Skeletal muscle tissue (tissue), 4 donors: ENCODE measurements around the gene PITPNC1. TPM values are rescaled to one million over a fixed set of nuclear protein-coding genes. Genes with fewer than 3 reads are reported as not detected.
"Not testable (repeated sequence)": the region's sequence is repeated elsewhere in the genome, so short reads cannot be mapped to it uniquely, and the experiment has no call there.

Experiments
- H3K27ac ChIP-seq: one replicate; pipeline ENCODE4 v1.7.0; 2013; ENCODE audit warnings: mild to moderate bottlenecking, low read depth, low read length, inconsistent platforms
- H3K27me3 ChIP-seq, 3 donors: one replicate each; pipeline ENCODE4 v1.7.0; 2013; ENCODE audit warnings: low read length in 3 of 3; ENCODE audit not compliant: control insufficient read depth in 3 of 3, insufficient read depth in 3 of 3
- H3K36me3 ChIP-seq, 3 donors: one replicate each; pipeline ENCODE4 v1.7.0; 2013; ENCODE audit warnings: low read length in 3 of 3; ENCODE audit not compliant: control insufficient read depth in 3 of 3, insufficient read depth in 3 of 3
- H3K4me1 ChIP-seq, 3 donors: one replicate each; pipeline ENCODE4 v1.7.0; 2013; ENCODE audit warnings: low read length in 3 of 3, mild to moderate bottlenecking in 3 of 3; ENCODE audit not compliant: control insufficient read depth in 3 of 3, insufficient read depth in 3 of 3
- H3K4me3 ChIP-seq, 3 donors: one replicate each; pipeline ENCODE4 v1.7.0; 2013; ENCODE audit warnings: low read length in 3 of 3
- H3K9ac ChIP-seq, 3 donors: one replicate each; pipeline ENCODE4 v1.7.0; 2013; ENCODE audit warnings: low read length in 3 of 3, mild to moderate bottlenecking in 3 of 3, moderate library complexity in 2 of 3, low read depth in 1 of 3
- H3K9me3 ChIP-seq, 3 donors: one replicate each; pipeline ENCODE4 v1.7.0; 2013; ENCODE audit warnings: low read length in 3 of 3; ENCODE audit not compliant: control insufficient read depth in 3 of 3
- total RNA-seq: library from RNA; depleted of rRNA; stranded (reverse); fragments of >200 nt; gene quantifications from one replicate; pipeline ENCODE4 v1.2.3, GENCODE V29; 2014
- donor health status: Osteomylitis.

Gene PITPNC1
- total RNA-seq, 1 donor from 2014 or later, result 9.4 TPM

- Histone ChIP-seq H3K9me3 (no peaks in the 10 kb centered on the region), H3K36me3 (no peaks in the 10 kb centered on the region), H3K27ac (no peak overlapping the region), H3K27me3 (no peaks in the 10 kb centered on the region), H3K9ac (no peak overlapping the region), H3K4me1 (peaks cover 4 to 15% (median 9%) of the 10 kb centered on the region in 3 donors), H3K4me3 (no peak overlapping the region)
Measured at GRCh38 chr17:67392111-67392510, 15.0 kb downstream of the PITPNC1 start.

- peaks cover 4 to 13% (median 9%) of the 10 kb centered on the region in 3 donors for H3K4me1 ChIP-seq
- no peaks in the 10 kb centered on the region for H3K27me3 ChIP-seq
- H3K9ac ChIP-seq, result no peak overlapping the region
- H3K27ac ChIP-seq, result no peak overlapping the region
- H3K4me3 ChIP-seq, result no peak overlapping the region
- H3K36me3 ChIP-seq, result no peaks in the 10 kb centered on the region
- H3K9me3 ChIP-seq, result no peaks in the 10 kb centered on the region
Measured at GRCh38 chr17:67393809-67394397, 16.8 kb downstream of the PITPNC1 start.

GRCh38 chr17:67399676-67400075 lies 22.6 kb downstream of the PITPNC1 start:
- Histone ChIP-seq H3K9ac (no peak overlapping the region), H3K9me3 (no peaks in the 10 kb centered on the region), H3K4me3 (peak overlapping the region in 1 of 3 donors; percentile 47), H3K4me1 (peaks cover 6 to 11% (median 6%) of the 10 kb centered on the region in 3 donors), H3K27ac (peak overlapping the region; percentile 42), H3K36me3 (no peaks in the 10 kb centered on the region), H3K27me3 (no peaks in the 10 kb centered on the region)

- no peaks in the 10 kb centered on the region for H3K9me3 ChIP-seq
- peaks cover 6 to 11% (median 6%) of the 10 kb centered on the region in 3 donors for H3K4me1 ChIP-seq
- H3K4me3 ChIP-seq, result peak overlapping the region in 2 of 3 donors; percentile 11 to 47
- H3K27ac ChIP-seq, result peak overlapping the region; percentile 42
- no peak overlapping the region for H3K9ac ChIP-seq
- H3K27me3 ChIP-seq, result no peaks in the 10 kb centered on the region
- no peaks in the 10 kb centered on the region for H3K36me3 ChIP-seq
Measured at GRCh38 chr17:67400193-67400592, 23.1 kb downstream of the PITPNC1 start.

GRCh38 chr17:67401106-67401505 lies 24.0 kb downstream of the PITPNC1 start:
- Histone ChIP-seq H3K4me3 (no peak overlapping the region), H3K27me3 (no peaks in the 10 kb centered on the region), H3K9ac (no peak overlapping the region), H3K36me3 (no peaks in the 10 kb centered on the region), H3K9me3 (no peaks in the 10 kb centered on the region), H3K27ac (peak overlapping the region; percentile 19), H3K4me1 (peaks cover 6 to 11% (median 6%) of the 10 kb centered on the region in 3 donors)

GRCh38 chr17:67401598-67402504 lies 24.8 kb downstream of the PITPNC1 start:
- no peaks in the 10 kb centered on the region for H3K9me3 ChIP-seq
- H3K36me3 ChIP-seq, result no peaks in the 10 kb centered on the region
- peaks cover 6 to 11% (median 6%) of the 10 kb centered on the region in 3 donors for H3K4me1 ChIP-seq
- peak overlapping the region; percentile 19 for H3K27ac ChIP-seq
- no peaks in the 10 kb centered on the region for H3K27me3 ChIP-seq
- no peak overlapping the region for H3K4me3 ChIP-seq
- H3K9ac ChIP-seq, result no peak overlapping the region

- Histone ChIP-seq H3K36me3 (no peaks in the 10 kb centered on the region), H3K4me3 (no peak overlapping the region), H3K27me3 (no peaks in the 10 kb centered on the region), H3K9ac (no peak overlapping the region), H3K9me3 (no peaks in the 10 kb centered on the region), H3K4me1 (peaks cover 6 to 11% (median 6%) of the 10 kb centered on the region in 3 donors), H3K27ac (no peak overlapping the region)
Measured at GRCh38 chr17:67403065-67403464, 26.0 kb downstream of the PITPNC1 start.

GRCh38 chr17:67403483-67403882 lies 26.4 kb downstream of the PITPNC1 start:
- Histone ChIP-seq H3K36me3 (no peaks in the 10 kb centered on the region), H3K9ac (no peak overlapping the region), H3K27ac (no peak overlapping the region)

GRCh38 chr17:67408455-67408830 lies 31.4 kb downstream of the PITPNC1 start:
- not testable (repeated sequence) for H3K27me3 ChIP-seq, H3K9me3 ChIP-seq, H3K4me1 ChIP-seq, H3K4me3 ChIP-seq, H3K27ac ChIP-seq, H3K36me3 ChIP-seq, H3K9ac ChIP-seq

More at GRCh38 chr17:67403483-67403882, 26.4 kb downstream of the PITPNC1 start:
- no peaks in the 10 kb centered on the region for H3K27me3 ChIP-seq
- no peak overlapping the region for H3K4me3 ChIP-seq
- peaks cover 6 to 11% (median 6%) of the 10 kb centered on the region in 3 donors for H3K4me1 ChIP-seq
- H3K9me3 ChIP-seq, result no peaks in the 10 kb centered on the region

GRCh38 chr17:67411397-67411796 lies 34.3 kb downstream of the PITPNC1 start:
- no peak overlapping the region for H3K9ac ChIP-seq
- no peak overlapping the region for H3K27ac ChIP-seq
- H3K27me3 ChIP-seq, result no peaks in the 10 kb centered on the region
- H3K4me1 ChIP-seq, result no peaks in the 10 kb centered on the region
- no peaks in the 10 kb centered on the region for H3K9me3 ChIP-seq
- no peaks in the 10 kb centered on the region for H3K36me3 ChIP-seq
- H3K4me3 ChIP-seq, result no peak overlapping the region
